Measurements from ENCODE around the gene HTT-AS. TPM values are rescaled to one million over a fixed set of nuclear protein-coding genes. Genes with fewer than 3 reads are reported as not detected.

Gene HTT-AS
- total RNA-seq, 4 donors from 2014 or later: not detected

- H3K4me3 ChIP-seq: no peak overlapping the region
- H3K9me3 ChIP-seq: no peaks in the 10 kb centered on the region
- no peak for ATAC-seq
- peaks cover 0 to 3% of the 10 kb centered on the region in 2 donors for H3K36me3 ChIP-seq
- H3K27me3 ChIP-seq: no peaks in the 10 kb centered on the region
- H3K27ac ChIP-seq: no peak overlapping the region
- TF ChIP-seq POLR2A (IDR thresholded peaks at IDR 0.05) (no peak), CTCF (IDR thresholded peaks at IDR 0.05) (no peak), POLR2AphosphoS5 (IDR thresholded peaks at IDR 0.05) (no peak), EP300 (IDR thresholded peaks at IDR 0.05) (no peak)
- WGBS, 2 donors (ENCODE audit: low coverage in 1 of 2): 90% methylated on average over 12 to 13 of the region's 13 CpGs
- H3K4me1 ChIP-seq: no peaks in the 10 kb centered on the region
These were observed 55.0 kb downstream of the HTT-AS start for GRCh38 chr4:3019145-3019846.

GRCh38 chr4:3017504-3017903, 56.8 kb downstream of the HTT-AS start:
- 80 to 85% methylated on average over 4 of the region's 4 CpGs for WGBS, 2 donors (ENCODE audit: low coverage in 1 of 2)
- Histone ChIP-seq H3K4me1 (no peaks in the 10 kb centered on the region), H3K36me3 (no peaks in the 10 kb centered on the region), H3K27me3 (no peaks in the 10 kb centered on the region), H3K27ac (no peak overlapping the region), H3K9me3 (no peaks in the 10 kb centered on the region), H3K4me3 (no peak overlapping the region)
- no peak for ATAC-seq
- TF ChIP-seq EP300 (IDR thresholded peaks at IDR 0.05) (no peak), POLR2AphosphoS5 (IDR thresholded peaks at IDR 0.05) (no peak), CTCF (IDR thresholded peaks at IDR 0.05) (no peak), POLR2A (IDR thresholded peaks at IDR 0.05) (no peak)

GRCh38 chr4:3016961-3017360, 57.4 kb downstream of the HTT-AS start:
- Histone ChIP-seq H3K27me3 (no peaks in the 10 kb centered on the region), H3K4me3 (no peak overlapping the region), H3K4me1 (no peaks in the 10 kb centered on the region), H3K36me3 (no peaks in the 10 kb centered on the region), H3K9me3 (no peaks in the 10 kb centered on the region), H3K27ac (no peak overlapping the region)
- ATAC-seq: no peak
- TF ChIP-seq POLR2A (IDR thresholded peaks at IDR 0.05): no peak
- no peak for TF ChIP-seq EP300 (IDR thresholded peaks at IDR 0.05)
- no peak for TF ChIP-seq POLR2AphosphoS5 (IDR thresholded peaks at IDR 0.05)
- TF ChIP-seq CTCF (IDR thresholded peaks at IDR 0.05): no peak
- 66 to 79% methylated on average over 2 to 3 of the region's 4 CpGs for WGBS, 2 donors (ENCODE audit: low coverage in 1 of 2)

- no peaks in the 10 kb centered on the region for H3K9me3 ChIP-seq
- WGBS, 2 donors (ENCODE audit: low coverage in 1 of 2): 83 to 84% methylated on average over 6 to 7 of the region's 8 CpGs
- H3K4me3 ChIP-seq: no peak overlapping the region
- H3K27ac ChIP-seq: no peak overlapping the region
- H3K36me3 ChIP-seq: no peaks in the 10 kb centered on the region
- TF ChIP-seq POLR2AphosphoS5 (IDR thresholded peaks at IDR 0.05): no peak
- no peak for TF ChIP-seq CTCF (IDR thresholded peaks at IDR 0.05)
- no peak for TF ChIP-seq EP300 (IDR thresholded peaks at IDR 0.05)
- TF ChIP-seq POLR2A (IDR thresholded peaks at IDR 0.05): no peak
- no peak for ATAC-seq
- peaks cover 0 to 14% (median 0%) of the 10 kb centered on the region in 3 donors for H3K4me1 ChIP-seq
- H3K27me3 ChIP-seq: no peaks in the 10 kb centered on the region
These were observed 60.4 kb downstream of the HTT-AS start for GRCh38 chr4:3013839-3014350.

Small RNAs within 50 kb of the gene (small RNA-seq; reads per million reads assigned to genes)
- gene RF02134 (0 reads per million in 4 donors), gene RF02135 (0 reads per million in 4 donors), gene RNU6-204P (0 reads per million in 4 donors)

Other genes with a start within 250 kb of the HTT-AS start
- gene ADD1, start 230.7 kb downstream of the HTT-AS start, total RNA-seq: 100 to 1,000 TPM; 230 to 384 (median 297) TPM
- 10 to 100 TPM; 17.6 to 25.2 (median 20.4) TPM for gene NOP14, start 111.1 kb downstream of the HTT-AS start, total RNA-seq
- gene GRK4, start 111.0 kb downstream of the HTT-AS start, total RNA-seq: 1 to 10 TPM; 4.2 to 9.5 (median 6.2) TPM
- 10 to 100 TPM; 31.1 to 48.6 (median 43.0) TPM for gene HTT, start 143 bp upstream of the HTT-AS start, total RNA-seq
- gene MSANTD1, start 174.6 kb upstream of the HTT-AS start, total RNA-seq: 1 to 10 TPM in 2 of 4 donors, under 1 TPM in 1, not detected in 1; 0.78 to 6.9 (median 1.5) TPM
- gene RGS12, start 218.5 kb upstream of the HTT-AS start, total RNA-seq: 10 to 100 TPM; 24.1 to 32.7 (median 29.1) TPM